ENCODE measurements around the gene LRRC4B.

The LRRC4B gene

GRCh38 chr19:50501568-50502475, 66.4 kb downstream of the LRRC4B start:
- no peak for DNase-seq

GRCh38 chr19:50501186-50501567, 67.1 kb downstream of the LRRC4B start:
- no peak for DNase-seq

- no peak for DNase-seq
Measured at GRCh38 chr19:50500753-50501151, 67.5 kb downstream of the LRRC4B start.

- DNase-seq, result no peak
Measured at GRCh38 chr19:50500060-50500752, 68.0 kb downstream of the LRRC4B start.

GRCh38 chr19:50498219-50499056, 69.8 kb downstream of the LRRC4B start:
- no peak for DNase-seq

GRCh38 chr19:50497022-50497405, 71.2 kb downstream of the LRRC4B start:
- DNase-seq, result no peak

GRCh38 chr19:50496189-50497021, 71.8 kb downstream of the LRRC4B start:
- no peak for DNase-seq

- no peak for DNase-seq
Measured at GRCh38 chr19:50495020-50495531, 73.2 kb downstream of the LRRC4B start.

GRCh38 chr19:50494186-50495019, 73.8 kb downstream of the LRRC4B start:
- no peak for DNase-seq

GRCh38 chr19:50493171-50493570, 75.1 kb downstream of the LRRC4B start:
- no peak for DNase-seq

GRCh38 chr19:50492303-50493052, 75.8 kb downstream of the LRRC4B start:
- DNase-seq, result peak; percentile 54

- no peak for DNase-seq
Measured at GRCh38 chr19:50490991-50491472, 77.2 kb downstream of the LRRC4B start.

- no peak for DNase-seq
Measured at GRCh38 chr19:50490411-50490811, 77.8 kb downstream of the LRRC4B start.

- no peak for DNase-seq
Measured at GRCh38 chr19:50489461-50490011, 78.7 kb downstream of the LRRC4B start.

GRCh38 chr19:50488389-50489194, 79.6 kb downstream of the LRRC4B start:
- DNase-seq, result no peak

- peak; percentile 64 for DNase-seq
Measured at GRCh38 chr19:50486823-50487515, 81.3 kb downstream of the LRRC4B start.

- DNase-seq, result no peak
Measured at GRCh38 chr19:50485284-50485955, 82.8 kb downstream of the LRRC4B start.

- no peak for DNase-seq
Measured at GRCh38 chr19:50482916-50483315, 85.3 kb downstream of the LRRC4B start.
